GM21786 (cell line): ENCODE data around the gene ZNF76.

Experiments used
- ATAC-seq: cut with Tn5 transposase; IDR thresholded peaks from one replicate; pipeline ENCODE4 v1.9.1; 2021; ENCODE audit not compliant: unreplicated experiment

Gene ZNF76

GRCh38 chr6:35236223-35236622 lies 23.3 kb upstream of the ZNF76 start:
- no peak for ATAC-seq

DNA sequence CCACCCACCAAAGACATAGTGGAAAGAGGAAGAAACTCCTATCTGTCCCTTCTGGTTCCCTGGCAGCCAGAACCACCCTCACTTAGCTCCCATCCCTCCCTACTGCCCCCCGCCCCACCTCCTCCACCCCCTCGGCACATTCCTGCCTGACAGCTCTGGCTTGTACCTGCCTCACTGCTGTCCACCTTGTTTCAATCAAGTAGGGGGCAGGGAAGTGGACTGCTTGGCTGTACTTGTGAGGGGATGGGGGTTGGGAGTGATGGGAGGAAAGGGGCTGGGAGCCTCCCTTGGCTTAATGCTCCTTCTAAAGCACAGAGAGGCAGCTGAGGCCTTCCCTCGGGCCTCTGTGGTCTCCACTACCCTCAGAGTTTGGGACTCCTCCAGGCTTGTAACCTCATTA lies 22.1 kb upstream of the ZNF76 start:
- ATAC-seq, result no peak

DNA sequence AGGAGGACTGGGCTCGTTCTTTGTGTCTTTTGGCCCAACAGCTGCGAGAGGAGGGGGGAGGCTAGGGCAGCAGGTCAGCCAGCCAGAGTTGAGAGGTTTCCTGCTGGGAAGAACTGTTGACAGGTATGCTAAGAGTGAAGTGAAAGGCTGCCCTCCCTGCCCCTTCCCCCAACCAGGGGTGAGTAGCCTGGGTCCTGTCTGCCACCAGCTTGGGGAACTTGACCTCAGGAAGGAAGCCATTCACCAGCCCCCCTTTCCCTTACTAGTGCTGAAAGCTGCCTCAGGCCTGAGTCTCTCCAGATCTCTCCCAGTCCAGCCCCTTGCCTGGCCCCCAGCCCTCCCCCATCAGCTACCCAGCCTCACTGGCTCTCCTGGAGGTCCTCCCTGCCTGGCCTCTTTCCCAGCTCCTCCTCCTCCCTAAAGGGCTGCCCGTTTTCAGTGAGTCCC lies 20.7 kb upstream of the ZNF76 start:
- ATAC-seq, result no peak

GRCh38 chr6:35239581-35239980 lies 20.0 kb upstream of the ZNF76 start:
- ATAC-seq, result no peak

- no peak for ATAC-seq
These were observed 18.4 kb upstream of the ZNF76 start for GRCh38 chr6:35240838-35241801.

DNA sequence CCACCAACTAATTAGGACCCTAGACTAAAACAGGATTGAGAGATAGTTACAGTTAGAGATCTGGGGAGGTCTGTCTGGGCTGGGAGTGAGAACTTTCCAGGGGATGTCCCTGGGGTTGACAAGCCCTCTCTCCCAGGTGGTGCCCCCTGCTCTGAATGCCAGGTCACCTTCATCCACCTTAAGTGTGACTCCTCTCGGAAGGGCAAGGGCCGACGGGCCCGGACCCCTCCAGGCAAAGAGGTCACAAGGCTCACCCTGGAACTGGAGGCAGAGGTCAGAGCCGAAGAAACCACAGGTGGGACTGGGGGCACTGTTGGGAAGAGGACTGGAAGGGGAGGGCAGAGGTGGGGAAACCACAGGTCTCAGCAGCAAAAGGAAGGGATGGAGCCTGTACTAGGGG lies 17.0 kb upstream of the ZNF76 start:
- ATAC-seq, result no peak

DNA sequence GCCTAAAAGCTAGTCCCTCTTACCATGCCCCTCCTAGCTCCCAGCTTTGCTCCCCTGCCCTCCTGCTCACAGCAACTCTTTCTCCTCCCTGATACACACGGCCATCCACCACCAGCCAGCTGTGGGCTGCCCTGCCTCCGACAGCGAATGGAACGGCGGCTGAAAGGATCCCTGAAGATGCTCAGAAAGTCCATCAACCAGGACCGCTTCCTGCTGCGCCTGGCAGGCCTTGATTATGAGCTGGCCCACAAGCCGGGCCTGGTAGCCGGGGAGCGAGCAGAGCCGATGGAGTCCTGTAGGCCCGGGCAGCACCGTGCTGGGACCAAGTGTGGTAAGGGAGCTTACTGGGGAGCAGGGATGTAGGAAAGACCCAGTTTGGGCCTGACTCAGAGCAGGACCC lies 16.6 kb upstream of the ZNF76 start:
- ATAC-seq, result no peak

- ATAC-seq, result no peak
These were observed 16.1 kb upstream of the ZNF76 start for GRCh38 chr6:35243386-35243958.

DNA sequence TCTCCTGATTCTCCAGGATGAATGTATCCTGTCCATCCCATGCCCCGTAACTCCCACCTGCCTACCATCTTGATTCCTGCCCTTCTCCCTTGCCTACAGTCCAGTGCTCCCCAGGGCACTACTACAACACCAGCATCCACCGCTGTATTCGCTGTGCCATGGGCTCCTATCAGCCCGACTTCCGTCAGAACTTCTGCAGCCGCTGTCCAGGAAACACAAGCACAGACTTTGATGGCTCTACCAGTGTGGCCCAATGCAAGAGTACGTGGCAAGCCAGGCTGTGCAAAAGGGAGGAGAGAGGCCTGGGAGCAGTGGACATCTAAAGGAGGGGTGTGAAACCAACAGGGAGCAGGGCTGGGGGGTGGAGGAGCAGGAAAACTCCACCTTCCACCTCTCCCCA lies 15.0 kb upstream of the ZNF76 start:
- no peak for ATAC-seq

GRCh38 chr6:35247642-35248231 lies 11.8 kb upstream of the ZNF76 start:
- no peak for ATAC-seq

- no peak for ATAC-seq
These were observed 11.2 kb upstream of the ZNF76 start for GRCh38 chr6:35248300-35248699.

DNA sequence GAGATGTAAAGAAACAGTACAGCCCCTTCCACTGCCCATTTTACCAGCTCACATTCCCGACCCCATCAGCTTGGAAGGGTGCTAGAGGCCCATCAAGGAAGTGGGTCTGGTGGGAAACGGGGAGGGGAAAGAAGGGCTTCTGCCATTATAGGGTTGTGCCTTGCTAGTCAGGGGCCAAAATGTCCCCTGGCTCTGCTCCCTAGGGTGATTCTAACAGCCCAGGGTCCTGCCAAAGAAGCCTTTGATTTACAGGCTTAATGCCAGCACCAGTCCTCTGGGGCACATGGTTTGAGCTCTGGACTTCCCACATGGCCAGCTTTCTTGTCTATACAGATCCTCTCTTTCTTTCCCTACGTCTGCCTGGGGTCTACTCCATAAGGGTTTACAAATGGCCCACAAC lies 10.6 kb upstream of the ZNF76 start:
- ATAC-seq, result no peak

GRCh38 chr6:35251949-35252348 lies 7.6 kb upstream of the ZNF76 start:
- no peak for ATAC-seq

GRCh38 chr6:35253249-35253648 lies 6.3 kb upstream of the ZNF76 start:
- no peak for ATAC-seq

- no peak for ATAC-seq
These were observed 1.2 kb upstream of the ZNF76 start for GRCh38 chr6:35258336-35258735.

- peak; percentile 9 for ATAC-seq
These were observed 709 bp upstream of the ZNF76 start for GRCh38 chr6:35258858-35259193.

DNA sequence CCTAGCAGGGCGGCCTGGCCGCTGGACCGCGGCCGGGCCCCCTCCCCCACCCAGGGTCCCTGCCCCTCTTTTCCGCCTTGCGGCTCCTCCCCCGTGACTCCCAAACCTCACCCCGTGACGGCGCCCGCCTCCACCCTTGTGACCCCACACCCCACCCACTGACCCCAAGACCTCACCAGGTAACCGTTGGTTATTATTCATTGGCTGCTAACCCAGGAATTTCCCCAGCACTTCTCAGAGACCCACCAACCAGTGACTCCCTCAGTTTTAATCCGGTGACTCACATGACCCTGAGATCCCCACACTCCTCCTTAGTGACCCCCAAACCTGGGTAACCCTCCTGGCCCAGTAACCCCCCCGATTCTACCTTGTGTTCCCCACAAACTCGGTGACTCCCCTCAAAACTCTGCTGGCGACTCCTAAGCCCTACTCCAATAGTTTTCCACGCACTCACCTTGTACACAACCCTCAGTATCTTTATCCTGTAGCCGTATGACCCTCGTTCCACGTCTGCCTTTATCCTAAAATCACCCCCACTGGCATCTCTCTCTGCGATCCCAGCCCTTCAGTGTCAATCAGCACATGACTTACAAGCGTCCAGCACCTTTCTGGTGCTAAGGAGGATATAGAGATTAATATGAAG lies 534 bp downstream of the ZNF76 start:
- peak; percentile 25 for ATAC-seq

DNA sequence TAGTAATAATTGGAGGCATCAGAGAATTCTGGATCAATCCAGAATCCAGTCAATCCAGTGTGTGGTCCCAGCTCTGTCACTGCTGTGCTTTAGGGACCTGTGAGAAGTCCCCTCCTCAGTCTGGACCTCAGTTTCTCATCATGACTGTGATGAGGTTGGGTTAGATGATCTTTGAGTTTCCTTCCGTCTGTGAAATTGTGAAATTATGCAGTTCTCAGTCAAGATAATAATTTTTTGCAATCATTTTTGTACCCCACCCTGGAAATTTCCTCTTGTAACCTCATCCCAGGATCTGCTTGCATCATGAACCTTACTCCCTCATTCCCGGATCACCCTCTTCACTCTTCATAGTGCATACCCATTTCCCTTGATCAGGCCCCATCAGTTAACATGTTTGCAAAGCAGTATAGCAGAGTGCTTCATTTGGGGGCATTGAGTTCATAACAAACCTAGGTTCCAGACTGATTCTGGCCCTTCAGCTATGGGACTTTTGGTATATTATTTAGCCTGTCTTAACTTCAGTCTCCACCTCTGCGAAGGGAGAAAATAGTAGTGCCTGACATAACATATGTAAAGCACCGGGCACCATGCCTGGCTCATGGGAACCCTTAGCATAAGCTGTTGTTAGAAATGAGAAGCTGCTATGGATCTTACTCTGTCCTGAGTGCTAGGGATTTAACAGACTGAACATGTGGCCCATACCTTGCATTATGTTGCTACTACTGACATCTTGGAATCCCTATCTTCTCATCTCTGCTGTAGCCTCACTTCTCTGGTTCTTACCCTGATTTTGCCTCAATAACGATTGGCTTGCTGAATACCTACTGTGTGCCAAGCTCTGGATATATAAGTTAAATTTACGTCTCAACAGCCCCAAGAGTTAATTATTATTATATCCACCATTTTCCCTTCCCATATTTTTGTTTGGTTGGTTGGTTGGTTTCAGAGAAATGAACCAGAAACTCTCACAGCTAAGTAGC lies 1.3 kb downstream of the ZNF76 start:
- no peak for ATAC-seq

DNA sequence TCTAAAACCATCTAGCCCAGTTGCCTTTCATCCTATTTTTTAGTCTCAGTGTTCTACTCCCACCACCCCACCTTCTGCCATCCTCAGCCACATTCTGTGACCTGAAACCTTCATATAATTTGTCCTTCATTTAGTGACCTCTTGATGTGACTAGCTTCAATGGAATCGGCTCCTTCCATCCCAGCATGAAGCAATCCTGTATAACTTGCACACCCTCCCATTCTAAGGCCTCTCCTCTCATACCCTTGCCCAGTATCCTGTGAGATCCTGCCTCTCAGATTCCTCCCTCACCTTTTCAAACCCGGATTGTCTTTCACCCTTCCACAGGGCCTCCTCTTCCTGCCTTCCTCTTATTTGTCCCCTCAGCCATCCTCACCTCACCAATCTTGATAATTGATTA lies 3.1 kb downstream of the ZNF76 start:
- ATAC-seq, result no peak

DNA sequence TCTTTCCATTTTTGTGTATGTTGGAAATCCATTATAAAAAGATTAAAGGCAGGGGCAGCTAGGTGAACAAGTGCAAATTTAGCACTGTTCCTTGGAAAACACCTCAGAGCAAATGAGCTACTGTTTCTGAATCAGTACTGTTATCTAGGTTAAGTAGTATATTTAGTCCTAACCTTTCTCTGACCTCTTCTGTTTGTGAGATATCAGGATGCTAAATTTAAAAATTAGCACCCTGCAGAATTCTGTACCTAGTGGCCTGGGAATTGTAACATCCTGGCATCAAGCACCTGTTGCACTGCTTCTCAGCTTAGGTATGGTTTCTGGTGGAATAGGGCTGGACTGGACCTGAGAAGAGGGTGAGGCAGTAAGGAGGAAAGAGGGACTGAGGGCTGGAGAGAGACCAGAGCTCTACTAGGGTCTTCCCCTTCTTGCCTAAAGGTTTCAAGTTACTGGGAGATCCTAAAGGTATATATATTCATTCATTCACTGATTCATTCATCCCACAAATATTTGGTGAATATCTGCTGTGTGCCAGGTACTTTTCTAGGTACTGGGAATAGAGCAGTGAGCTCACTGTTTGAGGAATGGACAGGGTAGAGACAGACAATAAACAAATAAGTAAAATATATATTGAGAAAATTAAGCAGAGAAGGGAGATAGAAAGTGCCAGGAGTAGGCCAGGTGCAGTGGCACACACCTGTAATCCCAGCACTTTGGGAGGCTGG lies 5.2 kb downstream of the ZNF76 start:
- no peak for ATAC-seq
